ENCODE data around the gene HNRNPUL2.
"Not testable (repeated sequence)": the region's sequence is repeated elsewhere in the genome, so short reads cannot be mapped to it uniquely, and the experiment has no call there.

HNRNPUL2 gene

GRCh38 chr11:62726156-62726914, 922 bp downstream of the HNRNPUL2 start:
- peak; percentile 42 for DNase-seq

- no peak for DNase-seq
Measured at GRCh38 chr11:62725646-62726045, 1.6 kb downstream of the HNRNPUL2 start.

GRCh38 chr11:62724171-62724570, 3.1 kb downstream of the HNRNPUL2 start:
- DNase-seq = no peak

GRCh38 chr11:62721994-62722393, 5.3 kb downstream of the HNRNPUL2 start:
- DNase-seq = no peak

GRCh38 chr11:62719302-62719978, 7.8 kb downstream of the HNRNPUL2 start:
- no peak for DNase-seq

- no peak for DNase-seq
Measured at GRCh38 chr11:62716816-62717215, 10.4 kb downstream of the HNRNPUL2 start.

- no peak for DNase-seq
Measured at GRCh38 chr11:62716206-62716605, 11.1 kb downstream of the HNRNPUL2 start.

- no peak for DNase-seq
Measured at GRCh38 chr11:62715150-62716130, 11.8 kb downstream of the HNRNPUL2 start.

- no peak for DNase-seq
Measured at GRCh38 chr11:62713343-62713742, 13.9 kb downstream of the HNRNPUL2 start.

- no peak for DNase-seq
Measured at GRCh38 chr11:62712861-62713260, 14.4 kb downstream of the HNRNPUL2 start.

- DNase-seq = no peak
Measured at GRCh38 chr11:62712276-62712812, 14.9 kb downstream of the HNRNPUL2 start.

GRCh38 chr11:62710001-62710345, 17.3 kb downstream of the HNRNPUL2 start:
- DNase-seq = peak; percentile 48

- DNase-seq = peak; percentile 96
Measured at GRCh38 chr11:62709247-62710000, 17.8 kb downstream of the HNRNPUL2 start.

GRCh38 chr11:62708793-62709192, 18.5 kb downstream of the HNRNPUL2 start:
- peak; percentile 69 for DNase-seq

- no peak for DNase-seq
Measured at GRCh38 chr11:62708392-62708791, 18.9 kb downstream of the HNRNPUL2 start.

- no peak for DNase-seq
Measured at GRCh38 chr11:62707277-62707861, 19.9 kb downstream of the HNRNPUL2 start, which contains the start of the genes BSCL2 and GNG3. Gene BSCL2 (minus strand): TSS chr11:62707424. CDS start chr11:62707195, 229 bp downstream. Gene GNG3 (plus strand): TSS chr11:62707676. CDS start chr11:62708296, 620 bp downstream.

GRCh38 chr11:62706850-62707247, 20.4 kb downstream of the HNRNPUL2 start:
- no peak for DNase-seq

GRCh38 chr11:62705880-62706849, 21.1 kb downstream of the HNRNPUL2 start:
- peak; percentile 96 for DNase-seq

- no peak for DNase-seq
Measured at GRCh38 chr11:62705413-62705812, 21.8 kb downstream of the HNRNPUL2 start.

- DNase-seq = not testable (repeated sequence)
Measured at GRCh38 chr11:62703921-62704320, 23.3 kb downstream of the HNRNPUL2 start.
